ENCODE measurements around the gene ZNF587B.

Gene ZNF587B

DNA sequence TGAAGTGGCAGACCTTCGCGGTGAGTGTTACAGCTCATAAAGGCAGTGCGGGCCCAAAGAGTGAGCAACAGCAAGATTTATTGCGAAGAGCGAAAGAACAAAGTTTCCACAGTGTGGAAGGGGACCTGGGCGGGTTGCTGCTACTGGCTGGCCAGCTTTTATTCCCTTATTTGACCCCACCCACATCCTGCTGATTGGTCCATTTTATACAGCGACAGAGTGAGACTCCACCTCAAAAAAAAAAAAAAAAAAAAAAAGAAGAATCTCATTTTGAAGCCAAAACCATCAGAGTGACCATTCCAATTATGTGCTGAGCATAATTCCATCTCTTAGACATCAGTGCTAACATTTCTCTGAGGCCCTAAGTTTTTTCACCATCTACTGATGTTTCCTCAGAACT, 13.4 kb upstream of the ZNF587B start:
- no peak overlapping the region for H3K27ac ChIP-seq (ENCODE audit: low read depth, low read length)
- no peak overlapping the region for H2AFZ ChIP-seq (ENCODE audit: low read depth, low read length, severe bottlenecking)
- 0 out of 2 replicates have a peak, but pooled peaks cover 4% of the 10 kb centered on the region for H3F3A ChIP-seq (ENCODE audit: insufficient read depth)
- no peaks in the 10 kb centered on the region for H3K27me3 ChIP-seq (ENCODE audit: low read length)
- no peak overlapping the region for H3K4me2 ChIP-seq (ENCODE audit: low read depth, low read length, poor library complexity, severe bottlenecking)
- TF ChIP-seq, protein P1, sequence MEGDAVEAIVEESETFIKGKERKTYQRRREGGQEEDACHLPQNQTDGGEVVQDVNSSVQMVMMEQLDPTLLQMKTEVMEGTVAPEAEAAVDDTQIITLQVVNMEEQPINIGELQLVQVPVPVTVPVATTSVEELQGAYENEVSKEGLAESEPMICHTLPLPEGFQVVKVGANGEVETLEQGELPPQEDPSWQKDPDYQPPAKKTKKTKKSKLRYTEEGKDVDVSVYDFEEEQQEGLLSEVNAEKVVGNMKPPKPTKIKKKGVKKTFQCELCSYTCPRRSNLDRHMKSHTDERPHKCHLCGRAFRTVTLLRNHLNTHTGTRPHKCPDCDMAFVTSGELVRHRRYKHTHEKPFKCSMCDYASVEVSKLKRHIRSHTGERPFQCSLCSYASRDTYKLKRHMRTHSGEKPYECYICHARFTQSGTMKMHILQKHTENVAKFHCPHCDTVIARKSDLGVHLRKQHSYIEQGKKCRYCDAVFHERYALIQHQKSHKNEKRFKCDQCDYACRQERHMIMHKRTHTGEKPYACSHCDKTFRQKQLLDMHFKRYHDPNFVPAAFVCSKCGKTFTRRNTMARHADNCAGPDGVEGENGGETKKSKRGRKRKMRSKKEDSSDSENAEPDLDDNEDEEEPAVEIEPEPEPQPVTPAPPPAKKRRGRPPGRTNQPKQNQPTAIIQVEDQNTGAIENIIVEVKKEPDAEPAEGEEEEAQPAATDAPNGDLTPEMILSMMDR (IDR thresholded peaks at IDR 0.05; ENCODE audit: insufficient read depth, low read length, poor library complexity, severe bottlenecking) = no peak
- no peak for TF ChIP-seq EZH2phosphoT487 (conservative IDR thresholded peaks at IDR 0.05; ENCODE audit: low read length)
- H3K9ac ChIP-seq (ENCODE audit: low read length) = no peak overlapping the region
- no peaks in the 10 kb centered on the region for H3K9me2 ChIP-seq (replicated peaks; ENCODE audit: insufficient read depth, low read length)
- no peaks in the 10 kb centered on the region for H3K9me3 ChIP-seq (ENCODE audit: insufficient read depth, low read length)
- no peaks in the 10 kb centered on the region for H4K20me1 ChIP-seq (ENCODE audit: low read depth, low read length)
- no peak overlapping the region for H3K4me3 ChIP-seq (ENCODE audit: insufficient read depth, low read length, poor library complexity, severe bottlenecking)
- H3K79me2 ChIP-seq (ENCODE audit: insufficient read depth, low read length) = peaks cover 45% of the 10 kb centered on the region
- no peaks in the 10 kb centered on the region for H3K36me3 ChIP-seq (ENCODE audit: low read length)

DNA sequence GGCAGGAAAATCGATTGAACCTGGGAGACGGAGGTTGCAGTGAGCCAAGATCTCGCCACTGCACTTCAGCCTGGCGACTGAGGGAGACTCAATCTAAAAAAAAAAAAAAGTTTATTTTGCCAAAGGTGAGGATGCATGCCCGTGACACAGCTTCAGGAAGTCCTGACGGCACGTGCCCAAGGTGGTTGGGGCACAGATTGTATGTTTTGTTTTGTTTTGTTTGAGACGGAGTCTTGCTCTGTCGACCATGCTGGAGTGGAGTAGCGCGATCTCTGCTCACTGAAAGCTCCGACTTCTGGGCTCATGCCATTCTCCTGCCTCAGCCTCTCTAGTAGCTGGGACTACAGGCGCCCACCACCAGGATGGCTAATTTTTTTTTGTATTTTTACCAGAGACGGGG, 12.1 kb upstream of the ZNF587B start:
- Histone ChIP-seq H3K27me3 (ENCODE audit: low read length) (no peaks in the 10 kb centered on the region), H3K9me3 (ENCODE audit: insufficient read depth, low read length) (no peaks in the 10 kb centered on the region), H3K4me3 (ENCODE audit: insufficient read depth, low read length, poor library complexity, severe bottlenecking) (no peak overlapping the region), H3K4me2 (ENCODE audit: low read depth, low read length, poor library complexity, severe bottlenecking) (no peak overlapping the region), H2AFZ (ENCODE audit: low read depth, low read length, severe bottlenecking) (no peak overlapping the region), H4K20me1 (ENCODE audit: low read depth, low read length) (no peaks in the 10 kb centered on the region), H3K9ac (ENCODE audit: low read length) (no peak overlapping the region), H3K79me2 (ENCODE audit: insufficient read depth, low read length) (peaks cover 49% of the 10 kb centered on the region), H3K9me2 (replicated peaks; ENCODE audit: insufficient read depth, low read length) (no peaks in the 10 kb centered on the region), H3F3A (ENCODE audit: insufficient read depth) (no peaks in the 10 kb centered on the region), H3K36me3 (ENCODE audit: low read length) (no peaks in the 10 kb centered on the region), H3K27ac (ENCODE audit: low read depth, low read length) (no peak overlapping the region)
- TF ChIP-seq, protein P1 (IDR thresholded peaks at IDR 0.05; ENCODE audit: insufficient read depth, low read length, poor library complexity, severe bottlenecking) = no peak
- TF ChIP-seq EZH2phosphoT487 (conservative IDR thresholded peaks at IDR 0.05; ENCODE audit: low read length) = no peak

DNA sequence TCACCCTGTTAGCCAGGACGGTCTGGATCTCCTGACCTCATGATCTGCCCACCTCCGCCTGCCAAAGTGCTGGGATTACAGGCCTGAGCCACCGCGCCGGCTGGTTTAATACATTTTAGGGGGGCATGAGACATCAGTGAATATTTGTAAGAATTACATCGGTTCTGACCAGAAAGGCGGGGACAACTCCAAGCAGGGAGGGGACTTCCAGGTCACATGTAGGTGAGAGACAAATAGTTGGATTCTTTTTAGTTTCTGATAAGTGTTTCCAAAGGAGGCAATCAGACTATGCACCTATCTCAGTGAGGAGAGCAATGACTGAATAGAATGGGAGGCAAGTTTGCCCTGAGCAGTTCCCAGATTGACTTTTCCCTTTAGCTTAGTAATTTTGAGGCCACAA, 11.7 kb upstream of the ZNF587B start:
- H2AFZ ChIP-seq (ENCODE audit: low read depth, low read length, severe bottlenecking) = no peak overlapping the region
- H3K9me2 ChIP-seq (replicated peaks; ENCODE audit: insufficient read depth, low read length) = no peaks in the 10 kb centered on the region
- H3K36me3 ChIP-seq (ENCODE audit: low read length) = no peaks in the 10 kb centered on the region
- H3K4me2 ChIP-seq (ENCODE audit: low read depth, low read length, poor library complexity, severe bottlenecking) = peak overlapping the region; percentile 71
- no peaks in the 10 kb centered on the region for H4K20me1 ChIP-seq (ENCODE audit: low read depth, low read length)
- H3K79me2 ChIP-seq (ENCODE audit: insufficient read depth, low read length) = peaks cover 51% of the 10 kb centered on the region
- TF ChIP-seq, protein P1 (IDR thresholded peaks at IDR 0.05; ENCODE audit: insufficient read depth, low read length, poor library complexity, severe bottlenecking) = no peak
- no peak for TF ChIP-seq EZH2phosphoT487 (conservative IDR thresholded peaks at IDR 0.05; ENCODE audit: low read length)
- no peak overlapping the region for H3K27ac ChIP-seq (ENCODE audit: low read depth, low read length)
- peak overlapping the region; percentile 94 for H3K9ac ChIP-seq (ENCODE audit: low read length)
- no peaks in the 10 kb centered on the region for H3F3A ChIP-seq (ENCODE audit: insufficient read depth)
- H3K9me3 ChIP-seq (ENCODE audit: insufficient read depth, low read length) = no peaks in the 10 kb centered on the region
- no peaks in the 10 kb centered on the region for H3K27me3 ChIP-seq (ENCODE audit: low read length)
- H3K4me3 ChIP-seq (ENCODE audit: insufficient read depth, low read length, poor library complexity, severe bottlenecking) = no peak overlapping the region

All from SU-DHL-6 (cell line).